ENCODE data around the gene MIB2. TPM values are rescaled to one million over a fixed set of nuclear protein-coding genes. Genes with fewer than 3 reads are reported as not detected.

Gene MIB2
- total RNA-seq, 6 experiments from 2014 or later, result 41.9 to 62.8 (median 44.0) TPM

- Mint-ChIP-seq H3K4me1 (ENCODE audit: low read depth) (peaks cover 27% of the 10 kb centered on the region), H3K36me3 (ENCODE audit: low read depth) (peaks cover 21% of the 10 kb centered on the region), H3K9me3 (no peaks in the 10 kb centered on the region)
Measured at GRCh38 chr1:1574721-1575537, 40.4 kb upstream of the MIB2 start, which contains the start of gene SSU72. Gene SSU72 (minus strand): TSS chr1:1574863. CDS start chr1:1574557, 306 bp downstream.

GRCh38 chr1:1577367-1578011 lies 37.8 kb upstream of the MIB2 start:
- Mint-ChIP-seq H3K27me3 (ENCODE audit: insufficient read depth) (peaks cover 25% of the 10 kb centered on the region), H3K4me3 (no peak overlapping the region), H3K36me3 (ENCODE audit: low read depth) (peaks cover 9% of the 10 kb centered on the region), H3K4me1 (ENCODE audit: low read depth) (peaks cover 19% of the 10 kb centered on the region), H3K9me3 (no peaks in the 10 kb centered on the region), H3K27ac (no peak overlapping the region)
- no peak for DNase-seq
- no peak for TF ChIP-seq CTCF (IDR thresholded peaks at IDR 0.05)

More at GRCh38 chr1:1574721-1575537, 40.4 kb upstream of the MIB2 start, which contains the start of gene SSU72:
- peaks cover 13% of the 10 kb centered on the region for H3K27me3 Mint-ChIP-seq (ENCODE audit: insufficient read depth)
- peak; percentile 86 for DNase-seq
- peak within 1 kb of the TSS; percentile 99 for H3K27ac Mint-ChIP-seq
- peak within 1 kb of the TSS; percentile 98 for H3K4me3 Mint-ChIP-seq
- TF ChIP-seq CTCF (IDR thresholded peaks at IDR 0.05), result no peak

GRCh38 chr1:1578371-1578940 lies 36.8 kb upstream of the MIB2 start:
- H3K4me3 Mint-ChIP-seq, result no peak overlapping the region
- DNase-seq, result no peak
- H3K27me3 Mint-ChIP-seq (ENCODE audit: insufficient read depth), result peaks cover 34% of the 10 kb centered on the region
- H3K9me3 Mint-ChIP-seq, result no peaks in the 10 kb centered on the region
- TF ChIP-seq CTCF (IDR thresholded peaks at IDR 0.05), result no peak
- H3K36me3 Mint-ChIP-seq (ENCODE audit: low read depth), result peaks cover 6% of the 10 kb centered on the region
- peaks cover 16% of the 10 kb centered on the region for H3K4me1 Mint-ChIP-seq (ENCODE audit: low read depth)
- no peak overlapping the region for H3K27ac Mint-ChIP-seq

GRCh38 chr1:1582585-1583346 lies 32.5 kb upstream of the MIB2 start:
- Mint-ChIP-seq H3K27ac (no peak overlapping the region), H3K27me3 (ENCODE audit: insufficient read depth) (peaks cover 51% of the 10 kb centered on the region), H3K4me1 (ENCODE audit: low read depth) (0 out of 2 replicates have a peak, but pooled peaks cover 5% of the 10 kb centered on the region), H3K9me3 (no peaks in the 10 kb centered on the region), H3K36me3 (ENCODE audit: low read depth) (no peaks in the 10 kb centered on the region), H3K4me3 (no peak overlapping the region)
- no peak for TF ChIP-seq CTCF (IDR thresholded peaks at IDR 0.05)
- DNase-seq, result no peak

GRCh38 chr1:1583347-1584010 lies 31.8 kb upstream of the MIB2 start:
- Mint-ChIP-seq H3K27me3 (ENCODE audit: insufficient read depth) (peaks cover 51% of the 10 kb centered on the region), H3K9me3 (no peaks in the 10 kb centered on the region), H3K36me3 (ENCODE audit: low read depth) (no peaks in the 10 kb centered on the region)

More at GRCh38 chr1:1583347-1584010, 31.8 kb upstream of the MIB2 start:
- Mint-ChIP-seq H3K4me3 (no peak overlapping the region), H3K27ac (no peak overlapping the region), H3K4me1 (ENCODE audit: low read depth) (0 out of 2 replicates have a peak, but pooled peaks cover 5% of the 10 kb centered on the region)
- DNase-seq, result no peak
- TF ChIP-seq CTCF (IDR thresholded peaks at IDR 0.05), result no peak

Data from HFFc6 (cell line).